ENCODE results near the gene CNEP1R1.

The CNEP1R1 gene

DNA sequence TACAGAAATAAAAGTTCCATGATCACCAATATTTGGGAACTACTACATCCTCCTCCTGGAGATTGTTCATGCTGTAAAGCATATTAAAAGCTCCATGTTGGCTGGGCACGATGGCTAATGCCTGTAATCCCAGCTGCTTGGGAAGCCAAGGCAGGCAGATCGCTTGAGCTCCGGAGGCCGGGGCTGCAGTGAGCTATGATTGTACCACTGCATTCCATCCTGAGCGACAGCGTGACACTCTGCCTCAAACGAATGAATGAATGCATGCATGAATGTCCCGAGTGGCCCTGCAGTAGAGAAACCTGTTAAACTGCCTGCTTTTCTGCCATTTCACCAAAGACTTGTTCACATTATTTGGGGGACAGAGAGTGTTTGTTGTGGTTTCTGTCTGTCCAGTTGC lies 15.0 kb downstream of the CNEP1R1 start:
- ChIA-PET CTCF (interaction anchor here (1.6 to 7.0 kb wide), 2 partner anchors 9 to 16 kb away, joined by 7 to 41 read pairs; partner anchors contain the start of gene CNEP1R1), POLR2A (no interaction called here)
- Histone ChIP-seq H3K4me1 (ENCODE audit: control extremely low read depth in 1 of 4, control insufficient read depth in 4 of 4, insufficient read depth in 4 of 4, low read length in 3 of 4) (peaks cover 13 to 36% (median 27%) of the 10 kb centered on the region in 4 experiments), H3K9me3 (ENCODE audit: control extremely low read depth in 1 of 5, control insufficient read depth in 4 of 5, insufficient read depth in 2 of 5, low read depth in 1 of 5, low read length in 4 of 5) (no peaks in the 10 kb centered on the region), H3K27me3 (replicated peaks in 2 of 5; ENCODE audit: control insufficient read depth in 4 of 5, insufficient read depth in 5 of 5, low read length in 4 of 5) (no peaks in the 10 kb centered on the region), H3K36me3 (ENCODE audit: control insufficient read depth in 4 of 4, insufficient read depth in 4 of 4, low read length in 3 of 4) (peaks cover 0 to 12% (median 3%) of the 10 kb centered on the region in 4 experiments), H3K4me3 (ENCODE audit: control insufficient read depth in 1 of 7, extremely low read depth in 1 of 7, insufficient read depth in 4 of 7, low read depth in 2 of 7, low read length in 6 of 7) (no peak overlapping the region), H3K27ac (ENCODE audit: insufficient read depth in 1 of 2, low read depth in 1 of 2, low read length in 2 of 2, poor library complexity in 1 of 2, severe bottlenecking in 2 of 2) (no peak overlapping the region)
- no peak for DNase-seq
- 91% methylated on average over 8 of the region's 8 CpGs for WGBS (ENCODE audit: insufficient coverage)

DNA sequence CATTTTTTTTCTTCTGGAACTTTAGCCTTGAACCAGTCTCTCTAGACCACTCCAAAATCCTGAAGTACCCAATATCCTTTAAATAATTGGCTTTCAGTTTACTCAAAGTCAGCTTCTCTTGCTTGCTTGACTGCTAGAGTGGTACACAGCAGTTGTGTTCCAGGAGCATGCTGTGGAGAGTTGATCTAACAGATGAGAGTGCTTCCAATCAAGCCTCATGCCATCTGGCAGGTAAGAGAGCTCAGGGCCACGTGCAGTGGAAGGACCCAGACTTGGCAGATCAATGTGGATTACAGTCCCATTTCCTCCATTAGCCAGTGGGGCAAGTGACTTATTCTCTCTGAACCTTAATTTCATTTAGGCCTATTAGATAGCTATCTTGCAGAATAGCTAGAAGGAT lies 15.7 kb downstream of the CNEP1R1 start:
- POLR2A ChIA-PET = no interaction called here
- DNase-seq = no peak
- H3K36me3 ChIP-seq (ENCODE audit: control insufficient read depth in 4 of 4, insufficient read depth in 4 of 4, low read length in 3 of 4) = peaks cover 0 to 5% (median 2%) of the 10 kb centered on the region in 4 experiments
- no peaks in the 10 kb centered on the region for H3K27me3 ChIP-seq (replicated peaks in 2 of 5; ENCODE audit: control insufficient read depth in 4 of 5, insufficient read depth in 5 of 5, low read length in 4 of 5)
- H3K9me3 ChIP-seq (ENCODE audit: control extremely low read depth in 1 of 5, control insufficient read depth in 4 of 5, insufficient read depth in 2 of 5, low read depth in 1 of 5, low read length in 4 of 5) = no peaks in the 10 kb centered on the region
- H3K27ac ChIP-seq (ENCODE audit: insufficient read depth in 1 of 2, low read depth in 1 of 2, low read length in 2 of 2, poor library complexity in 1 of 2, severe bottlenecking in 2 of 2) = no peak overlapping the region
- no peak overlapping the region for H3K4me3 ChIP-seq (ENCODE audit: control insufficient read depth in 1 of 7, extremely low read depth in 1 of 7, insufficient read depth in 4 of 7, low read depth in 2 of 7, low read length in 6 of 7)
- H3K4me1 ChIP-seq (ENCODE audit: control extremely low read depth in 1 of 4, control insufficient read depth in 4 of 4, insufficient read depth in 4 of 4, low read length in 3 of 4) = peaks cover 13 to 36% (median 27%) of the 10 kb centered on the region in 4 experiments
- CTCF ChIA-PET = interaction anchor here (1.2 to 1.6 kb wide), 2 partner anchors 10 to 170 kb away, joined by 3 to 7 read pairs; no protein-coding TSS in a partner anchor
- 83% methylated on average over 1 of the region's 1 CpG for WGBS (ENCODE audit: insufficient coverage)

DNA sequence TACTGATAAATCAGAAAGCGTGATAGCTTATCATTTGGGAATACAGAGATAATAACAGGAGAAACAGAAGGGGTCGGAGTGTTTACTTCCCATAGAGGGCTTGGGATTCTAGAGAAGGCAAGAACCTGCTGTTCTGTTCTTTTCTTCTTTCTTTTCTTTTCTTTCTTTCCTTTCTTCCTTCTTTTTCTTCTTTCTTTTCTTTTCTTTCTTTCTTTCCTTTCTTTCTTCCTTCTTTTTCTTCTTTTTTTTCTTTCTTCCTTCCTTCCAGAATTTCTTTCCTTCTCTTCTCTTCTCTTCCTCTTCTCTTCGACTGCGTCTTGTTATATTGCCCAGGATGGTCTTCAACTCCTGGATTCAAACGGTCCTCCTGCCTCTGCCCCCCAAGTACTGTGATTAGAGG lies 18.3 kb downstream of the CNEP1R1 start:
- DNase-seq = no peak

DNA sequence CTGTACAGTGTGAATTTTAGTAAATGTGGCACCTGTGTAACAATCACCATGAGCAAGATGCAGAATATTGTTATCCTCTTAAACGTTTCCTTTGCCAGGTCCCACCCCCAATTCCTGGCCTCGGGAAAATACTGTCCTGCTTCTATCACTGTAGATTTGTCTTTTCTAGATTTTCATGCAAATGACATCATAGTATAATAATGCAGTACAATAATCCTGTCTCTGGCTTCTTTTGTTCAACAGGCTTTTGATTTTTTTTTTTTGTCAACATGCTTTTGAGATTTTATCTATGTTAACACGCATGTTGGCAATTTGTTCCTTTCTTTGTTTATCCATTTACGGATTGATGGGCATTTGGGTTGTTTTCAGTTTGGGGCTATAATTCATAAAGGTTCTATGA lies 20.4 kb downstream of the CNEP1R1 start:
- no peak for DNase-seq
- Histone ChIP-seq H3K4me3 (ENCODE audit: control insufficient read depth in 1 of 7, extremely low read depth in 1 of 7, insufficient read depth in 4 of 7, low read depth in 2 of 7, low read length in 6 of 7) (no peak overlapping the region), H3K27me3 (replicated peaks in 2 of 5; ENCODE audit: control insufficient read depth in 4 of 5, insufficient read depth in 5 of 5, low read length in 4 of 5) (no peaks in the 10 kb centered on the region), H3K27ac (ENCODE audit: insufficient read depth in 1 of 2, low read depth in 1 of 2, low read length in 2 of 2, poor library complexity in 1 of 2, severe bottlenecking in 2 of 2) (no peak overlapping the region), H3K4me1 (ENCODE audit: control extremely low read depth in 1 of 4, control insufficient read depth in 4 of 4, insufficient read depth in 4 of 4, low read length in 3 of 4) (peaks cover 0 to 5% (median under 1%) of the 10 kb centered on the region in 4 experiments), H3K9me3 (ENCODE audit: control extremely low read depth in 1 of 5, control insufficient read depth in 4 of 5, insufficient read depth in 2 of 5, low read depth in 1 of 5, low read length in 4 of 5) (no peaks in the 10 kb centered on the region), H3K36me3 (ENCODE audit: control insufficient read depth in 4 of 4, insufficient read depth in 4 of 4, low read length in 3 of 4) (no peaks in the 10 kb centered on the region)
- ChIA-PET POLR2A (no interaction called here), CTCF (no interaction called here)
- WGBS (ENCODE audit: insufficient coverage) = 100% methylated on average over 2 of the region's 4 CpGs

More for the DNA sequence above, 18.3 kb downstream of the CNEP1R1 start:
- Histone ChIP-seq H3K27me3 (replicated peaks in 2 of 5; ENCODE audit: control insufficient read depth in 4 of 5, insufficient read depth in 5 of 5, low read length in 4 of 5) (no peaks in the 10 kb centered on the region), H3K27ac (ENCODE audit: insufficient read depth in 1 of 2, low read depth in 1 of 2, low read length in 2 of 2, poor library complexity in 1 of 2, severe bottlenecking in 2 of 2) (no peak overlapping the region), H3K36me3 (ENCODE audit: control insufficient read depth in 4 of 4, insufficient read depth in 4 of 4, low read length in 3 of 4) (no peaks in the 10 kb centered on the region), H3K9me3 (ENCODE audit: control extremely low read depth in 1 of 5, control insufficient read depth in 4 of 5, insufficient read depth in 2 of 5, low read depth in 1 of 5, low read length in 4 of 5) (no peaks in the 10 kb centered on the region), H3K4me1 (ENCODE audit: control extremely low read depth in 1 of 4, control insufficient read depth in 4 of 4, insufficient read depth in 4 of 4, low read length in 3 of 4) (peaks cover 5 to 22% (median 18%) of the 10 kb centered on the region in 4 experiments), H3K4me3 (ENCODE audit: control insufficient read depth in 1 of 7, extremely low read depth in 1 of 7, insufficient read depth in 4 of 7, low read depth in 2 of 7, low read length in 6 of 7) (no peak overlapping the region)
- ChIA-PET POLR2A (no interaction called here), CTCF (interaction anchor here (1.1 to 1.6 kb wide), 2 partner anchors 20 to 24 kb away, joined by 4 read pairs; no protein-coding TSS in a partner anchor)
- 100% methylated on average over 4 of the region's 5 CpGs for WGBS (ENCODE audit: insufficient coverage)

DNA sequence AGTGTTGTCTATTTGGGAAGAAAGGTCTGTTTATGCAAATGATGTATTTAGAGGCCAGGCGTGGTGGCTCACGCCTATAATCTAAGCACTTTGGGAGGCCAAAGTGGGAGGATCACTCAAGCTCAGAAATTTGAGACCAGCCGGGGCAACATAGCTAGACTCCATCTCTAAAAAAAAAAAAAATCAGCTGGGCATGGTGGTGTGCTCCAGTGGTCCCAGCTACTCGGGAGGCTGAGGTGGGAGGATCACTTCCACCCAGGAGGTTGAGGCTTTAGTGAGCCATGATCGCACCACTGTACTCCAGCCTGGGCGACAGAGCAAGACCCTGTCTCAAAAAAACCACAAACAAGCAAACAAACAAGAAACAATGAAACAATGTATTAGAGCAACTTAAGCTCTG lies 21.8 kb downstream of the CNEP1R1 start:
- H3K27me3 ChIP-seq (replicated peaks in 2 of 5; ENCODE audit: control insufficient read depth in 4 of 5, insufficient read depth in 5 of 5, low read length in 4 of 5) = no peaks in the 10 kb centered on the region
- H3K27ac ChIP-seq (ENCODE audit: insufficient read depth in 1 of 2, low read depth in 1 of 2, low read length in 2 of 2, poor library complexity in 1 of 2, severe bottlenecking in 2 of 2) = no peak overlapping the region
- H3K4me3 ChIP-seq (ENCODE audit: control insufficient read depth in 1 of 7, extremely low read depth in 1 of 7, insufficient read depth in 4 of 7, low read depth in 2 of 7, low read length in 6 of 7) = no peak overlapping the region
- ChIA-PET POLR2A (no interaction called here), CTCF (interaction anchor here (1.2 kb wide), 1 partner anchor 15 kb away, joined by 3 read pairs; no protein-coding TSS in a partner anchor)
- no peak for DNase-seq
- 100% methylated on average over 3 of the region's 6 CpGs for WGBS (ENCODE audit: insufficient coverage)
- H3K36me3 ChIP-seq (ENCODE audit: control insufficient read depth in 4 of 4, insufficient read depth in 4 of 4, low read length in 3 of 4) = no peaks in the 10 kb centered on the region
- H3K4me1 ChIP-seq (ENCODE audit: control extremely low read depth in 1 of 4, control insufficient read depth in 4 of 4, insufficient read depth in 4 of 4, low read length in 3 of 4) = no peaks in the 10 kb centered on the region
- H3K9me3 ChIP-seq (ENCODE audit: control extremely low read depth in 1 of 5, control insufficient read depth in 4 of 5, insufficient read depth in 2 of 5, low read depth in 1 of 5, low read length in 4 of 5) = no peaks in the 10 kb centered on the region

DNA sequence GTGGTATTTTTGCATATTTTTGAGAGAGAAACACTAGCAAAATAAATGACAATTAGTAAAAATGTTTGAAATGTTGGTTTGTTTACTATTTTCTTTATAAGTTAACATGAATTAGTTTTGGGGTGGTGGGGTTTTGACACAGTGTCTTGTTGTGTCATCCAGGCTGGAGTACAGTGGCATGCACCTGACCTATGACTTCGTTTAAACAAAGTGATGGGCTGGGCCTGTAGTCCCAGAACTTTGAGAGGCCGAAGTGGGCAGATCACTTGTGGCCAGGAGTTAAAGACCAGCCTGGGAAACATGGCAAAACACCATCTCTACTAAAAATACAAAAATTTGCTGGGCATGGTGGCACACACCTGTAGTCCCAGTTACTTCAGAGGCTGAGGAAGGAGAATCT lies 22.8 kb downstream of the CNEP1R1 start:
- H3K27ac ChIP-seq (ENCODE audit: insufficient read depth in 1 of 2, low read depth in 1 of 2, low read length in 2 of 2, poor library complexity in 1 of 2, severe bottlenecking in 2 of 2) = no peak overlapping the region
- no peak for DNase-seq
- no peak overlapping the region for H3K4me3 ChIP-seq (ENCODE audit: control insufficient read depth in 1 of 7, extremely low read depth in 1 of 7, insufficient read depth in 4 of 7, low read depth in 2 of 7, low read length in 6 of 7)
- POLR2A ChIA-PET = interaction anchor here (0.6 kb wide), 1 partner anchor 638 kb away, joined by 3 read pairs; no protein-coding TSS in a partner anchor
- H3K36me3 ChIP-seq (ENCODE audit: control insufficient read depth in 4 of 4, insufficient read depth in 4 of 4, low read length in 3 of 4) = no peaks in the 10 kb centered on the region
- H3K4me1 ChIP-seq (ENCODE audit: control extremely low read depth in 1 of 4, control insufficient read depth in 4 of 4, insufficient read depth in 4 of 4, low read length in 3 of 4) = no peaks in the 10 kb centered on the region
- CTCF ChIA-PET = no interaction called here
- WGBS (ENCODE audit: insufficient coverage) = 86% methylated on average over 1 of the region's 2 CpGs
- H3K9me3 ChIP-seq (ENCODE audit: control extremely low read depth in 1 of 5, control insufficient read depth in 4 of 5, insufficient read depth in 2 of 5, low read depth in 1 of 5, low read length in 4 of 5) = no peaks in the 10 kb centered on the region
- no peaks in the 10 kb centered on the region for H3K27me3 ChIP-seq (replicated peaks in 2 of 5; ENCODE audit: control insufficient read depth in 4 of 5, insufficient read depth in 5 of 5, low read length in 4 of 5)

DNA sequence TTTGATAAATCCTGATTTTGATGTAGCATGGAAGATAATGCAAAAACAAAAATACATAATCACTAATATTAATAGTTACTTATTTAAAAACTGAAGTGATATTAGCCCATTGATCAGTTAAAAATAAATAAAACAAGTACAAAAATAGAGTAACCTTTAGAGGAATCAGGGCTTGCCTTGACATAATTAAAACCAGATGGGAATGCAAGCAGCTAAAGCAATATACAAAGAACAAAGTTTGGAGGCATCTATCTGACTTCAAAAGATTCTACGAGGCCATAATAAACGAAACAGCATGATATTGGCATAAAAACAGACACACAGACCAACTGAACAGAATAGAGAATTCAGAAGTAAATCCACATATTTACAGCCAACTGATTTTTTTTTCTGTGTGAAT lies 25.8 kb downstream of the CNEP1R1 start:
- no peak overlapping the region for H3K27ac ChIP-seq (ENCODE audit: insufficient read depth in 1 of 2, low read depth in 1 of 2, low read length in 2 of 2, poor library complexity in 1 of 2, severe bottlenecking in 2 of 2)
- H3K36me3 ChIP-seq (ENCODE audit: control insufficient read depth in 4 of 4, insufficient read depth in 4 of 4, low read length in 3 of 4) = no peaks in the 10 kb centered on the region
- POLR2A ChIA-PET = no interaction called here
- no peak for DNase-seq
- 100% methylated on average over 2 of the region's 2 CpGs for WGBS (ENCODE audit: insufficient coverage)
- CTCF ChIA-PET = no interaction called here
- H3K4me3 ChIP-seq (ENCODE audit: control insufficient read depth in 1 of 7, extremely low read depth in 1 of 7, insufficient read depth in 4 of 7, low read depth in 2 of 7, low read length in 6 of 7) = no peak overlapping the region
- peaks cover 0 to 5% (median 2%) of the 10 kb centered on the region in 5 experiments for H3K9me3 ChIP-seq (ENCODE audit: control extremely low read depth in 1 of 5, control insufficient read depth in 4 of 5, insufficient read depth in 2 of 5, low read depth in 1 of 5, low read length in 4 of 5)
- H3K4me1 ChIP-seq (ENCODE audit: control extremely low read depth in 1 of 4, control insufficient read depth in 4 of 4, insufficient read depth in 4 of 4, low read length in 3 of 4) = no peaks in the 10 kb centered on the region
- no peaks in the 10 kb centered on the region for H3K27me3 ChIP-seq (replicated peaks in 2 of 5; ENCODE audit: control insufficient read depth in 4 of 5, insufficient read depth in 5 of 5, low read length in 4 of 5)

Data from common myeloid progenitor, CD34-positive (primary cell).